ENCODE measurements around the gene CDH4.

- no peak for TF ChIP-seq POLR2AphosphoS5 (IDR thresholded peaks at IDR 0.05; ENCODE audit: low read depth, low read length)
- no peak for TF ChIP-seq CTCF (IDR thresholded peaks at IDR 0.05)
- no peak for TF ChIP-seq REST (IDR thresholded peaks at IDR 0.05; ENCODE audit: insufficient read depth in 1 of 2, low read depth in 2 of 2, low read length in 1 of 2)
- TF ChIP-seq SIN3A (IDR thresholded peaks at IDR 0.05; ENCODE audit: borderline replicate concordance, insufficient read depth, low read depth, low read length): no peak
- no peak for TF ChIP-seq TCF7L2 (IDR thresholded peaks at IDR 0.05; ENCODE audit: low read depth, low read length)
Observed at GRCh38 chr20:61868006-61868405, 615.9 kb downstream of the CDH4 start.
